Adipocyte (in vitro differentiated cells): ENCODE measurements around the gene ZNF346.

Experiments used
- DNase-seq: peaks from one replicate; pipeline ENCODE4 v3.0.0-alpha.2; 2015; ENCODE audit warnings: low read depth
- H3K27me3 ChIP-seq: replicated peaks from 2 replicates; pipeline ENCODE4 v1.7.0; 2013; ENCODE audit warnings: mild to moderate bottlenecking, low read length, moderate library complexity; ENCODE audit not compliant: control insufficient read depth, insufficient read depth
- H3K36me3 ChIP-seq: 2 replicates; pipeline ENCODE4 v1.7.0; 2013; ENCODE audit warnings: low read length, mild to moderate bottlenecking, moderate library complexity; ENCODE audit not compliant: control insufficient read depth, insufficient read depth, severe bottlenecking
- H3K4me1 ChIP-seq: 2 replicates; pipeline ENCODE4 v1.7.0; 2013; ENCODE audit warnings: mild to moderate bottlenecking, low read length, moderate library complexity; ENCODE audit not compliant: control insufficient read depth, insufficient read depth
- H3K4me3 ChIP-seq: 2 replicates; pipeline ENCODE4 v1.7.0; 2013; ENCODE audit warnings: mild to moderate bottlenecking, low read length, moderate library complexity
- H3K9ac ChIP-seq: 2 replicates; pipeline ENCODE4 v1.7.0; 2013; ENCODE audit warnings: mild to moderate bottlenecking, low read length, moderate library complexity
- H3K9me3 ChIP-seq: 2 replicates; pipeline ENCODE4 v1.7.0; 2013; ENCODE audit warnings: mild to moderate bottlenecking, low read length, moderate library complexity; ENCODE audit not compliant: control insufficient read depth

The ZNF346 gene

DNA sequence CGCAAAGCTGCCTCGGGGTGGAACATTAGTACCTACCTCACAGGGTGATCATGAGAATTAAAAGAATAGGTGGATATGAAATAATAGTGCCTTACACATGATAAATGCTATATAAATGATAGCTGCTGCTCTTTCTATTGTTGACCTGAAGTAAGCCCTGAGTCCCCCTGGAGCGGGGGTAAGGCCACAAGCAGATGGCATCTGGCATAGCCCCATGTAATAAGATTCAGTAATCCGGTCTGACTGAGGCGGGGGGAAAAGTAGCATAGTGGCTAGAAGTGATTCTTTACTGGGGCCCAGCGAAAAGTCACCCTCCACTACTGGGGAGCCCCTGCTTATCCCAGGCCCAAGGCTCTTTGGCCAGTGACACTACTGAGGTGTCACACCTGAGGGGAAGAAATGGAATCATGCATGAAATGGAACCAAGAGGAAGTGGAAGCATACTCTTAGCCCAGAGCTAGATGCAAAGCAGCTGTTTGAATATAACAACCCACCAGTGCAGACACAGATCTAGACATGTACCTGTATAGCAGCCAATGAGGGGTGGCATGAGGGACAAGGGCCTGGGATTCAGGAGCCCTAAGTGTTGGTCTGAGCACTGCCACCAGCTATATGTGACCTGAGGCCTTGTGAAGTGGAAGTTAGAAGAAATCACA lies 48.2 kb downstream of the ZNF346 start:
- H3K27me3 ChIP-seq, result no peaks in the 10 kb centered on the region
- no peak overlapping the region for H3K9ac ChIP-seq
- DNase-seq, result no peak
- H3K36me3 ChIP-seq, result peaks cover 5% of the 10 kb centered on the region
- H3K9me3 ChIP-seq, result no peaks in the 10 kb centered on the region
- H3K4me3 ChIP-seq, result no peak overlapping the region
- peaks cover 3% of the 10 kb centered on the region for H3K4me1 ChIP-seq

DNA sequence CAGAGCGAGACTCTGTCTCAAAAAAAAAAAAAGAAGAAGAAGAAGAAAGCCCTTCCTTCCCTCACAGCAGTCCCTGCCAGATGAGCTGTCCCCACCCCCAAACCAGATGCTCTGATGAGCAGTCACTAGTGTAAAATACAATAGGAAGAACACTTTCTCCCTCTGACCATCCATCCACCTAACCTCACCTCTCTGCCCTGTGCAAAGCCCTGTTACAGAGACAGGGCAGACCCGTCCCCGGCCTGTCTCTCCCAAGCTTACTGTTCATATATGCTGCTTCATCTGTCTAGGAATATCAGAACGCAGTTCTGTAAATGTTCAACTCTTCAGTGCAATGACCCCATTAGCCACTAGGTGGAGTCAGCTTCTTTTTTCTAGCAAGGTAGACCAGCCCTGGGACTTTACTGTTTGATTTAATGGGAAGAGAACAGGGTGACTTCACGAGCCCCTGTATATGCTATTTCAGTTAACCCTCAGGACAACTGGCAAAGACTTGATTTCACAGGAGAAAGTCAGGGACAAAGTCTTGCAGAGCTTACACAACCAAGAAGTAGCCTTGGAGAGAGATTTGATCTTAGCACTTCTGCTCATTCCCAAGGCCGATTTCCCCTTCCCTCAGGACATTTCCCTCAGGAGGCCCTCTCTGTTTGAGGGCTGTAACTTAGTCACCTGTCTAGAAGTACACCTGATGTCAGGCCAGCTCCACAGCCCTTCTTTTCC lies 49.3 kb downstream of the ZNF346 start:
- peak; percentile 94 for DNase-seq
- H3K9me3 ChIP-seq, result no peaks in the 10 kb centered on the region
- H3K27me3 ChIP-seq, result no peaks in the 10 kb centered on the region
- no peak overlapping the region for H3K9ac ChIP-seq
- H3K4me3 ChIP-seq, result no peak overlapping the region
- H3K4me1 ChIP-seq, result peaks cover 3% of the 10 kb centered on the region
- H3K36me3 ChIP-seq, result no peaks in the 10 kb centered on the region

DNA sequence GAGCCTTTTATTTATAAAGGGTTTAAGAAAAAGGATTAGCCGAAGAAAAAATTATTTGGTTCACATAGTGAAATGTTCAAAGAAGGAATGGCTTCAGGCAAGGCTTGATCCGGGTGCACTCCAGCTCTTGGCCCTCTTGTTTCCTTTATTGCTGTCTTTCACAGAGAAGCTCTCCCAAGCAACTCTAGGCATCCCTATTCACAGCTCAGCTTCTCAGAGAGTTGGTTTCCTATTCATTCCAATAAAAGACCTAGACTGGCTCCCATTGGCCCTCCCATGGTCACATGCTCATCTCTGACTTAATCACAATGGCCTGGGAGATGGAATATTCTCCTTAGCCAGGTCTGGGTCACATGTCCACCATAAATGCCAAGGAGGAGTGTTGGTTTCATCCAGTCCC lies 54.8 kb downstream of the ZNF346 start:
- Histone ChIP-seq H3K9me3 (no peaks in the 10 kb centered on the region), H3K4me1 (no peaks in the 10 kb centered on the region), H3K27me3 (peaks cover 5% of the 10 kb centered on the region), H3K36me3 (no peaks in the 10 kb centered on the region), H3K9ac (no peak overlapping the region), H3K4me3 (no peak overlapping the region)
- DNase-seq, result no peak

DNA sequence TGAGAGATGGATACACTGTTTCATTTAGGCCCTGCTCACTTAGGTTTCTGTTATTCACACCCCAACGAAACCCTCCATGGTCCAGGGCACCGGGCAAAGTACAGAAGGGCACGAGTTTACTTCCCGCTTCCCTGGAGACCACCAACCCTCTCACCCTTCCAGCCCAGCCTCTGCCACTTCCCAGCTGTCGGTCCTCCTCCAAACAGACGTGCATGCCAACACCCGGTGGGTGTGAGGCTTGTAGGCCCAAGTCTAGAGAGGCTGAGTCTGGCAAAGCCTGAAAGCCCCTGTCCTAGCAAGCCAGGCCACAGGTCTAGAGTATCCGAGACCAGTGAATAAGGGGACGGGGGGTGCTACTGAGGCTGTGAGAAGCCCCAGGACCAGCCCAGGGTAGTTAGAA lies 57.1 kb downstream of the ZNF346 start:
- Histone ChIP-seq H3K36me3 (no peaks in the 10 kb centered on the region), H3K9ac (no peak overlapping the region), H3K4me1 (no peaks in the 10 kb centered on the region), H3K9me3 (no peaks in the 10 kb centered on the region), H3K4me3 (no peak overlapping the region), H3K27me3 (peaks cover 16% of the 10 kb centered on the region)
- no peak for DNase-seq

DNA sequence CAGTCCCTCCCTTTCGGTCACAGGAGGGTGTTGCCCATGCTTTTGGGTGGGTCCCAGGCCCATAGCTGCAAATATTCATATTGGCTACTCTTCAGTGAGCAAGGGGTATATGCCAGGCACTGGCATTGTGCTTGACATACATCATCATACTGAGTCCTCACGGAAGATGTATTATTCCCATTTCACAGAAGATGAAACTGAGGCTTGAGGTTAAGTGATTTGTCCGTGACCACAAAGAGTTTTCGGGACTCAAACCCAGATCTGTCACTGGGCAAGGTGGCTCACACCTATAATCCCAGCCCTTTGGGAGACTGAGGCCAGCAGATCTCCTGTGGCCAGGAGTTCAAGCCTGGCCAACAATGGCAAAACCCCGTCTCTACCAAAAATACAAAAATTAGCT lies 57.8 kb downstream of the ZNF346 start:
- no peak overlapping the region for H3K4me3 ChIP-seq
- H3K27me3 ChIP-seq, result peaks cover 16% of the 10 kb centered on the region
- DNase-seq, result no peak
- H3K36me3 ChIP-seq, result no peaks in the 10 kb centered on the region
- H3K9ac ChIP-seq, result no peak overlapping the region
- no peaks in the 10 kb centered on the region for H3K9me3 ChIP-seq
- H3K4me1 ChIP-seq, result no peaks in the 10 kb centered on the region

DNA sequence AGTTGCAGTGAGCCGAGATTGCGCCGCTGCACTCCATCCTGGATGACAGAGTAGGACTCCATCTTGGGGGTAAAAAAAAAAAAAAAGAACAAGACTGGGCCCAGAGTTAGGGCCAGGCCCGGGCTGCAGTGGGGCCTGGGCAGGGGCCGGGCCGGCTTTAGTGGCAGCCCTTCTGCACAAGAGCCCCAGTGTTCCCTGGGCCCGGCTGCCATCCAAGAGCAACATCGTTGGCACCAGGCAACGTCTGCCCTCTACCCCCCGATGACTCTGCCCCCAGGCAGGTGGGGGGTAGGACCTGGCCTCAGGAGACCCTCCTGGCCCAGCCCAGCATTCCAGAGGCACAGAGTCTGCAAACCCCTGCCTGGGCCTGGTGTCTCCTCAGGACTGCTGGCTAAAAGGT lies 59.4 kb downstream of the ZNF346 start:
- H3K9ac ChIP-seq, result no peak overlapping the region
- H3K4me1 ChIP-seq, result no peaks in the 10 kb centered on the region
- H3K9me3 ChIP-seq, result no peaks in the 10 kb centered on the region
- no peak for DNase-seq
- H3K27me3 ChIP-seq, result peaks cover 16% of the 10 kb centered on the region
- no peak overlapping the region for H3K4me3 ChIP-seq
- no peaks in the 10 kb centered on the region for H3K36me3 ChIP-seq

DNA sequence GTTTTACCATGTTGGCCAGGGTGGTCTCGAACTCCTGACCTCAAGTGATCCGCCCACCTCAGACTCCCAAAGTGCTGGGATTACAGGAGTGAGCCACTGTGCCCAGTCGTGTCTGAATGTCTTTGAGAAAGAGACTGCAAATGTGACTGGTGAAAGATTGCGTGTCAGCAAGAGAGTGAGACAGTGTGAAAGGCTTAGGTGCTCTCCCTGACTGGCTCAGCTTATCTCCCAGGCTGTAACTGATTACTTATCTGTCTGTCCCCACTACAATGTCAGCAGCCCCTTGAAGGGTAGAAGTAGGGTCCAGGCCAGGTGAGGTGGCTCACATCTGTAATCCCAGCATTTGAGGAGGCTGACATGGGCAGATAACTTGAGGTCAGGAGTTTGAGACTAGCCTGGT lies 60.9 kb downstream of the ZNF346 start:
- Histone ChIP-seq H3K9me3 (no peaks in the 10 kb centered on the region), H3K4me1 (no peaks in the 10 kb centered on the region)
- DNase-seq, result no peak

DNA sequence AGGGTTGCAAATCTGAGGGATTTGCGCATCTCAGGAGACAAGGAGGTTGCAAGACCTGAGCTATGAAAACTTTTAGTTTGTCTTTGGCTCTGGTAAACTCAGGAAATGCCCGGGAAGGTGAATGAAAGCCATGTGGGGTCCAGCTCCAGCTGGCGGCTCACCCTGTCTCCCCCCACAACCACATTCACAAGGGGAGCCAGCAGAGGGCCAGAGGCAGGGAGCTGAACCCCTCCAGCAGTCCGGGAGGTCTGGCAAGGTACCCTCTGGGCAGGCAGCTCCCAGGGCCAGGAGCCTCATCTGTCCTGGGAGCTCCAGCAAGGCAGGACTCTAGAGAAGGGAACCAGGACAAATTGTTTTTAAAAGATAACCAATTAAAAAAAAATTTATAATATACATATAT lies 61.7 kb downstream of the ZNF346 start:
- Histone ChIP-seq H3K9me3 (no peaks in the 10 kb centered on the region), H3K4me1 (peaks cover 3% of the 10 kb centered on the region), H3K27me3 (peaks cover 18% of the 10 kb centered on the region), H3K9ac (no peak overlapping the region), H3K4me3 (no peak overlapping the region), H3K36me3 (no peaks in the 10 kb centered on the region)
- no peak for DNase-seq

More for the DNA sequence above, 60.9 kb downstream of the ZNF346 start:
- H3K4me3 ChIP-seq, result no peak overlapping the region
- H3K27me3 ChIP-seq, result peaks cover 16% of the 10 kb centered on the region
- no peaks in the 10 kb centered on the region for H3K36me3 ChIP-seq
- no peak overlapping the region for H3K9ac ChIP-seq

DNA sequence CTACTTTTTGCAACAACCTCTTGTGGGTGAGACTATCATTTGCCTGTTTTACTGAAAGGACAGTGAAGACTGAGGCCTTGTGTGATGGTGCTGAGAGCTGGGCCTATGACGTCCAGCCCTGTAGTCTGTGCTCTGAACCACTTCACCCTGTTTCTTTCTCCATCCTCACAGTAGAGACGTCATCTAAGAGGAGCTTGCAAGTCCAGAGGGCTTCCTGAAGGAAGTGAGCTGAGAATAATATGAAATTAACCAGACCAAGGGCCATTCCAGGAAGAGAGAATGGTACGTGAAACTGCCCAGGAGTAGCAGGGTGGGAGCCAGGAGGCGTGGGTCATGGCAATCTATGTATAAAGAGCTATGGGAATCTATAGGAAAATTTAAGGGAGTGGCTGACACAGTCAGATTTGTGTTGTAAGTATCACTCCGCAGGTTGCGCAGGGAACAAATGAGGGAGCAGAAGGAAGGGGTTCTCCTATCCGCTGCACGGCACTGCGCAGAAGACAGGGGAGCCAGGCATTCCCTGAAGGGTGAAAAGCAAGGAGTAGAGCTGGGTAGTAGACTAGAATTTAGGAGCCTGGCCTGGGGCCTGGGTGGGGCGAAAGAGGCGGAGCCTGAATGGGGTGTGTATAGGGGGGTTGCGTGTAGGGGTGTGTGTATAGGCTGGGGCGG lies 63.6 kb downstream of the ZNF346 start:
- Histone ChIP-seq H3K9me3 (no peaks in the 10 kb centered on the region), H3K4me3 (no peak overlapping the region), H3K9ac (no peak overlapping the region), H3K36me3 (no peaks in the 10 kb centered on the region), H3K4me1 (peaks cover 6% of the 10 kb centered on the region), H3K27me3 (peaks cover 25% of the 10 kb centered on the region)
- no peak for DNase-seq

DNA sequence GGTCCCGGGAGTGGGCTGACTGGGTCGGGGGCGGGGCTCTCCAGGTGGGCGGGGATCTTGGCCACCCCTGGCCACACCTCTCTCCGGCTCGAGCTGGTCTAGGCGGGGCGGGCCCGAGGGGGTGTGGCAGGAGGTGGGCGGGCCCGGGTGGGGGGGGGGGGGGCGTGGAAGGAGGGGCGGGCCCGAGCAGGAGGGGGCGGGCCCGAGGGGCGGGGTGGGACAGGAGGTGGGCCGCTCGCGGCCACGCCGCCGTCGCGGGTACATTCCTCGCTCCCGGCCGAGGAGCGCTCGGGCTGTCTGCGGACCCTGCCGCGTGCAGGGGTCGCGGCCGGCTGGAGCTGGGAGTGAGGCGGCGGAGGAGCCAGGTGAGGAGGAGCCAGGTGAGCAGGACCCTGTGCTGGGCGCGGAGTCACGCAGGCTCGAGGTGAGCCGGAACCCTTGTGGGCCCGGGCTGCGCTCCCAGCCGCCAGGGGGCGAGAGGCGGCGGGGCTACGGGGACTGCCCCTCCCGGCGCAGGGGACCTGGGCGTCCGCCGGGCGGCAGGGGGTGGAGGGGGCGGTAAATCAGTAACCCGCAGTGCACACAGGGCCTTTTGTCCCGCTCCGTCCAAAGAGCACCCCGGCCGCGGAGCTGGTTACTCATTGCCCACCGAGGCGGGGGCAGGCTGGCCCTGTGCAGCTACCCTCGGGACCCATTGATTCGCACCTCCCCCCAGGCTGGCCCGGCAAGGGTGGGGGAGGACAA lies 64.3 kb downstream of the ZNF346 start, which contains the start of gene FGFR4:
FGFR4 (plus strand) TSS at position 262 of the 744 bp plus-strand sequence. CDS start 2,688 bp downstream, outside the sequence.
- H3K9ac ChIP-seq, result no peak within 1 kb of the TSS
- peak within 1 kb of the TSS; percentile 47 for H3K4me3 ChIP-seq
- DNase-seq, result peak; percentile 55
- H3K27me3 ChIP-seq, result peaks cover 32% of the 10 kb centered on the region
- H3K36me3 ChIP-seq, result no peaks in the 10 kb centered on the region
- no peaks in the 10 kb centered on the region for H3K9me3 ChIP-seq
- peaks cover 6% of the 10 kb centered on the region for H3K4me1 ChIP-seq
